GM23338 (cell line): ENCODE results near the gene SNTG2. TPM values are rescaled to one million over a fixed set of nuclear protein-coding genes. Genes with fewer than 3 reads are reported as not detected.

Source experiments
- ATAC-seq: fragments of 200-7000 bp; cut with Tn5 transposase; 3 replicates; pipeline ENCODE4 v1.9.1; 2020
- DNase-seq: peaks from one replicate; pipeline ENCODE4 v3.0.0-alpha.2; 2015; ENCODE audit warnings: low spot score
- H2AFZ ChIP-seq: fragments of 200-600 bp; sonication (generic); 2 replicates; pipeline ENCODE4 v1.8.0; 2016; ENCODE audit warnings: antibody characterized with exemption, mild to moderate bottlenecking, moderate library complexity
- H3F3A ChIP-seq: fragments of 200-600 bp; sonication (generic); replicated peaks from 2 replicates; pipeline ENCODE4 v1.8.0; 2017; ENCODE audit warnings: antibody characterized with exemption, mixed run types, low read depth
- H3K27ac ChIP-seq: fragments of 200-600 bp; sonication (generic); 2 replicates; pipeline ENCODE4 v1.6.1; 2016; ENCODE audit warnings: low read depth
- H3K27me3 ChIP-seq: fragments of 200-600 bp; sonication (generic); 2 replicates; pipeline ENCODE4 v1.8.0; 2016; ENCODE audit warnings: mild to moderate bottlenecking, mixed run types, moderate library complexity; ENCODE audit not compliant: insufficient read depth
- H3K36me3 ChIP-seq: fragments of 200-600 bp; sonication (generic); 2 replicates; pipeline ENCODE4 v1.8.0; 2016; ENCODE audit warnings: mild to moderate bottlenecking; ENCODE audit not compliant: insufficient read depth
- H3K4me1 ChIP-seq: fragments of 200-600 bp; sonication (generic); 2 replicates; pipeline ENCODE4 v1.8.0; 2016; ENCODE audit warnings: mild to moderate bottlenecking, moderate library complexity; ENCODE audit not compliant: insufficient read depth
- H3K4me2 ChIP-seq: fragments of 200-600 bp; sonication (generic); 2 replicates; pipeline ENCODE4 v1.7.1; 2017; ENCODE audit warnings: mixed run types
- H3K4me3 ChIP-seq: fragments of 200-600 bp; sonication (generic); 2 replicates; pipeline ENCODE4 v1.6.1; 2016; ENCODE audit warnings: mixed run types
- H3K79me2 ChIP-seq: fragments of 200-600 bp; sonication (generic); replicated peaks from 2 replicates; pipeline ENCODE4 v1.8.0; 2017; ENCODE audit warnings: mild to moderate bottlenecking; ENCODE audit not compliant: insufficient read depth
- H3K9me2 ChIP-seq: fragments of 200-600 bp; sonication (generic); 2 replicates; pipeline ENCODE4 v1.8.0; 2017; ENCODE audit not compliant: insufficient read depth
- H4K20me1 ChIP-seq: fragments of 200-600 bp; sonication (generic); replicated peaks from 2 replicates; pipeline ENCODE4 v1.8.0; 2017; ENCODE audit warnings: mild to moderate bottlenecking; ENCODE audit not compliant: insufficient read depth
- H3K27ac Mint-ChIP-seq: 2 replicates; pipeline ENCODE4 v1.8.0; 2020; ENCODE audit warnings: inconsistent platforms, mild to moderate bottlenecking, moderate library complexity, mixed read lengths
- H3K27me3 Mint-ChIP-seq: 3 replicates; pipeline ENCODE4 v1.8.0; 2022; ENCODE audit warnings: low read depth, mild to moderate bottlenecking, moderate library complexity, mixed read lengths, inconsistent platforms; ENCODE audit not compliant: insufficient read depth, poor library complexity
- H3K36me3 Mint-ChIP-seq: 3 replicates; pipeline ENCODE4 v1.8.0; 2021; ENCODE audit warnings: low read depth, mild to moderate bottlenecking, inconsistent platforms, moderate library complexity, mixed read lengths
- H3K4me1 Mint-ChIP-seq: 3 replicates; pipeline ENCODE4 v1.8.0; 2020; ENCODE audit warnings: mild to moderate bottlenecking, inconsistent platforms, mixed read lengths
- H3K4me3 Mint-ChIP-seq: 3 replicates; pipeline ENCODE4 v1.8.0; 2021; ENCODE audit warnings: moderate library complexity, mild to moderate bottlenecking, inconsistent platforms, mixed read lengths
- H3K9me3 Mint-ChIP-seq: 3 replicates; pipeline ENCODE4 v1.8.0; 2020; ENCODE audit warnings: moderate library complexity, mild to moderate bottlenecking, inconsistent platforms, mixed read lengths
- CREB1 ChIP-seq: fragments of 250-450 bp; sonication (Bioruptor Pico); IDR thresholded peaks from 2 replicates; pipeline ENCODE4 v1.5.0; 2020; ENCODE audit warnings: low read depth, mild to moderate bottlenecking, moderate library complexity
- EZH2phosphoT487 ChIP-seq: fragments of 200-600 bp; sonication (generic); IDR thresholded peaks from one replicate; pipeline ENCODE4 v1.8.1; 2018; ENCODE audit warnings: antibody characterized with exemption; ENCODE audit not compliant: unreplicated experiment
- NANOG ChIP-seq: IDR thresholded peaks from 2 replicates; pipeline ENCODE4 v1.6.1; 2016; ENCODE audit warnings: antibody characterized with exemption, borderline replicate concordance
- POLR2AphosphoS5 ChIP-seq: IDR thresholded peaks from 2 replicates; pipeline ENCODE4 v1.6.1; 2016; ENCODE audit warnings: antibody characterized with exemption, low read depth
- REST ChIP-seq: IDR thresholded peaks from one replicate; pipeline ENCODE4 v1.6.1; 2018; ENCODE audit warnings: antibody characterized with exemption; ENCODE audit not compliant: unreplicated experiment
- STAT1 ChIP-seq: IDR thresholded peaks from one replicate; pipeline ENCODE4 v1.6.1; 2016; ENCODE audit warnings: antibody characterized with exemption; ENCODE audit not compliant: unreplicated experiment
- ZNF331 ChIP-seq: fragments of 250-450 bp; sonication (Bioruptor Pico); IDR thresholded peaks from 2 replicates; pipeline ENCODE4 v1.5.0; 2020; ENCODE audit warnings: low read depth, mild to moderate bottlenecking, moderate library complexity
- polyA plus RNA-seq: library from polyadenylated mRNA; unstranded; fragments of >200 nt; fragmentation: Nextera tagmentation; extraction: Ambion mirVana; gene quantifications from 2 replicates; pipeline ENCODE4 v1.2.1, GENCODE V29; 2016
- total RNA-seq: library from RNA; depleted of rRNA; stranded (reverse); fragments of >200 nt; shearing (Covaris generic); gene quantifications from 2 replicates; pipeline ENCODE4 v1.2.3, GENCODE V29; 2014
- TF ChIP-seq, protein P1 (sequence below), 2 experiments: fragments of 200-600 bp in 1 of 2; sonication (generic) in 1 of 2; conservative IDR thresholded peaks; 2 replicates each; pipeline versions ENCODE4 v1.5.1 to v1.6.1; 2016 to 2017; ENCODE audit warnings: antibody characterized with exemption in 2 of 2, low read depth in 2 of 2, mild to moderate bottlenecking in 2 of 2, moderate library complexity in 1 of 2

SNTG2 gene
- total and polyA plus RNA-seq, 2 experiments from 2014 or later: 27.5 to 60.4 TPM

GRCh38 chr2:1051075-1051474 lies 100.4 kb downstream of the SNTG2 start:
- Histone ChIP-seq H3K79me2 (peaks cover 73% of the 10 kb centered on the region), H4K20me1 (peaks cover 17% of the 10 kb centered on the region), H2AFZ (no peak overlapping the region), H3K9me2 (no peaks in the 10 kb centered on the region), H3K4me3 (no peak overlapping the region), H3K27me3 (no peaks in the 10 kb centered on the region), H3K27ac (no peak overlapping the region), H3F3A (no peaks in the 10 kb centered on the region), H3K36me3 (no peaks in the 10 kb centered on the region), H3K4me1 (peaks cover 40% of the 10 kb centered on the region), H3K4me2 (no peak overlapping the region)
- Mint-ChIP-seq H3K36me3 (peaks cover 48% of the 10 kb centered on the region), H3K4me3 (no peak overlapping the region), H3K27me3 (peaks cover 4% of the 10 kb centered on the region), H3K4me1 (peaks cover 46% of the 10 kb centered on the region), H3K27ac (no peak overlapping the region), H3K9me3 (peaks cover 46% of the 10 kb centered on the region)
- no peak for TF ChIP-seq ZNF331 (CRISPR knock-in tag)
- TF ChIP-seq, protein P1, sequence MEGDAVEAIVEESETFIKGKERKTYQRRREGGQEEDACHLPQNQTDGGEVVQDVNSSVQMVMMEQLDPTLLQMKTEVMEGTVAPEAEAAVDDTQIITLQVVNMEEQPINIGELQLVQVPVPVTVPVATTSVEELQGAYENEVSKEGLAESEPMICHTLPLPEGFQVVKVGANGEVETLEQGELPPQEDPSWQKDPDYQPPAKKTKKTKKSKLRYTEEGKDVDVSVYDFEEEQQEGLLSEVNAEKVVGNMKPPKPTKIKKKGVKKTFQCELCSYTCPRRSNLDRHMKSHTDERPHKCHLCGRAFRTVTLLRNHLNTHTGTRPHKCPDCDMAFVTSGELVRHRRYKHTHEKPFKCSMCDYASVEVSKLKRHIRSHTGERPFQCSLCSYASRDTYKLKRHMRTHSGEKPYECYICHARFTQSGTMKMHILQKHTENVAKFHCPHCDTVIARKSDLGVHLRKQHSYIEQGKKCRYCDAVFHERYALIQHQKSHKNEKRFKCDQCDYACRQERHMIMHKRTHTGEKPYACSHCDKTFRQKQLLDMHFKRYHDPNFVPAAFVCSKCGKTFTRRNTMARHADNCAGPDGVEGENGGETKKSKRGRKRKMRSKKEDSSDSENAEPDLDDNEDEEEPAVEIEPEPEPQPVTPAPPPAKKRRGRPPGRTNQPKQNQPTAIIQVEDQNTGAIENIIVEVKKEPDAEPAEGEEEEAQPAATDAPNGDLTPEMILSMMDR (conservative IDR thresholded peaks at IDR 0.05; ENCODE audit: low read depth in 2 of 2): peak; percentile 46 to 51
- TF ChIP-seq CREB1 (CRISPR knock-in tag): 0 out of 2 replicates have a peak, but pooled peaks have one; percentile 26
- no peak for TF ChIP-seq STAT1
- no peak for TF ChIP-seq REST
- peak; percentile 60 for ATAC-seq
- peak; percentile 82 for DNase-seq

DNA sequence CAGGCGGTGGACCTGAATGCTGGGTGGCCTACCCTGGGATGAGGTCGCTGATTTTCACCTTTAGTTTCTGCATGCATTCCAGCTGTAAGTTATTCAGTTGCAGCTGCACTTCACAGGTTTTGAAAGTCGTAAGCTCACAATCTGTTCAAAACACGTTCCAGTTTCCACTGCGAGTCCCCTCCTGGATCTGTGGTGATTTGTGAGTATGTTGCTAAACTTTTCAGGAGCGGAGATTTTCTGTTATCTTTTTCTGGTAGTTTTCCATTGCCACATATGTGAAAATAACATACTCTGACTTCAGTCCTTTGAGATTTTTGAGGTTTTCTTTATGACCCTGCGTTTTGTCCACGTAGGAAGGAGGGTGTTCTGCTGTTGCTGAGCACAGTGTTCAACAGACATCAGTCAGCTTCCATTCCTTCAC lies 102.1 kb downstream of the SNTG2 start:
- Histone ChIP-seq H3K9me2 (no peaks in the 10 kb centered on the region), H3K79me2 (peaks cover 65% of the 10 kb centered on the region), H3F3A (no peaks in the 10 kb centered on the region), H3K36me3 (no peaks in the 10 kb centered on the region), H4K20me1 (peaks cover 26% of the 10 kb centered on the region), H2AFZ (no peak overlapping the region), H3K27me3 (0 out of 2 replicates have a peak, but pooled peaks cover 2% of the 10 kb centered on the region), H3K27ac (no peak overlapping the region), H3K4me2 (no peak overlapping the region), H3K4me1 (peaks cover 29% of the 10 kb centered on the region), H3K4me3 (no peak overlapping the region)
- no peak overlapping the region for H3K27ac Mint-ChIP-seq
- no peak overlapping the region for H3K4me3 Mint-ChIP-seq
- ATAC-seq: no peak
- TF ChIP-seq STAT1 (no peak), EZH2phosphoT487 (no peak), ZNF331 (CRISPR knock-in tag) (no peak), NANOG (no peak), POLR2AphosphoS5 (no peak)
- peaks cover 42% of the 10 kb centered on the region for H3K4me1 Mint-ChIP-seq
- H3K9me3 Mint-ChIP-seq: peaks cover 30% of the 10 kb centered on the region
- peaks cover 4% of the 10 kb centered on the region for H3K27me3 Mint-ChIP-seq
- H3K36me3 Mint-ChIP-seq: peaks cover 36% of the 10 kb centered on the region
- DNase-seq: no peak
